Measurements from ENCODE around the gene RND2. TPM values are rescaled to one million over a fixed set of nuclear protein-coding genes. Genes with fewer than 3 reads are reported as not detected.

The RND2 gene
- total and polyA plus RNA-seq, 2 of the 13 experiments (the other 11 are each of a cell fraction or from before 2014, with no cell fraction given) = 0.05 to 0.11 TPM

- TF ChIP-seq ZNF839 (CRISPR knock-in tag; IDR thresholded peaks at IDR 0.05; ENCODE audit: borderline replicate concordance) (no peak), ZKSCAN5 (CRISPR knock-in tag; IDR thresholded peaks at IDR 0.05) (no peak; the same call in 1 of the 2 replicates), E2F1 (CRISPR knock-in tag; IDR thresholded peaks at IDR 0.05) (no peak), TCF7 (IDR thresholded peaks at IDR 0.05; ENCODE audit: low read depth) (no peak), RNF219 (CRISPR knock-in tag; IDR thresholded peaks at IDR 0.05) (no peak), FOXP1 (IDR thresholded peaks at IDR 0.05) (no peak), FOXP1 (CRISPR knock-in tag; IDR thresholded peaks at IDR 0.05) (no peak), ATRX (CRISPR knock-in tag; IDR thresholded peaks at IDR 0.05; ENCODE audit: borderline replicate concordance) (no peak), ZNF543 (CRISPR knock-in tag; IDR thresholded peaks at IDR 0.05) (no peak), ZNF460 (CRISPR knock-in tag; IDR thresholded peaks at IDR 0.05; ENCODE audit: borderline replicate concordance) (peak; percentile 98), ZNF333 (CRISPR knock-in tag; IDR thresholded peaks at IDR 0.05; ENCODE audit: borderline replicate concordance) (0 out of 2 replicates have a peak, but pooled peaks have one; percentile 44), GMEB2 (CRISPR knock-in tag; IDR thresholded peaks at IDR 0.05; ENCODE audit: low read depth) (no peak), ZNF142 (CRISPR knock-in tag; IDR thresholded peaks at IDR 0.05) (0 out of 2 replicates have a peak, but pooled peaks have one; percentile 26)
- TF ChIP-seq, protein P1, sequence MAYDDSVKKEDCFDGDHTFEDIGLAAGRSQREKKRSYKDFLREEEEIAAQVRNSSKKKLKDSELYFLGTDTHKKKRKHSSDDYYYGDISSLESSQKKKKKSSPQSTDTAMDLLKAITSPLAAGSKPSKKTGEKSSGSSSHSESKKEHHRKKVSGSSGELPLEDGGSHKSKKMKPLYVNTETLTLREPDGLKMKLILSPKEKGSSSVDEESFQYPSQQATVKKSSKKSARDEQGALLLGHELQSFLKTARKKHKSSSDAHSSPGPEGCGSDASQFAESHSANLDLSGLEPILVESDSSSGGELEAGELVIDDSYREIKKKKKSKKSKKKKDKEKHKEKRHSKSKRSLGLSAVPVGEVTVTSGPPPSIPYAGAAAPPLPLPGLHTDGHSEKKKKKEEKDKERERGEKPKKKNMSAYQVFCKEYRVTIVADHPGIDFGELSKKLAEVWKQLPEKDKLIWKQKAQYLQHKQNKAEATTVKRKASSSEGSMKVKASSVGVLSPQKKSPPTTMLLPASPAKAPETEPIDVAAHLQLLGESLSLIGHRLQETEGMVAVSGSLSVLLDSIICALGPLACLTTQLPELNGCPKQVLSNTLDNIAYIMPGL (CRISPR knock-in tag; IDR thresholded peaks at IDR 0.05; ENCODE audit: borderline replicate concordance in 1 of 2, low read depth in 1 of 2) = peak; percentile 90 to 92
Observed at GRCh38 chr17:43006639-43007551, 18.1 kb upstream of the RND2 start, which contains the start of gene IFI35 (continued).

All from HepG2 (cell line).